Pancreas (tissue), 10 donors: ENCODE results near the gene TTLL1. TPM values are rescaled to one million over a fixed set of nuclear protein-coding genes. Genes with fewer than 3 reads are reported as not detected.

ENCODE experiments used
- ATAC-seq, 4 donors: fragments of 200-7000 bp; cut with Tn5 transposase; one replicate each; pipeline versions ENCODE4 v1.8.0 to v1.9.1; 2020; ENCODE audit warnings: mild to moderate bottlenecking in 4 of 4, moderate library complexity in 4 of 4
- DNase-seq, 6 donors: peaks; one replicate each; pipeline ENCODE4 v3.0.0-alpha.2; 2020
- FAIRE-seq: peaks from 2 replicates; lab custom pipeline; 2012; peaks lifted over from hg19 to GRCh38; lab: Jason Lieb, UNC
- H3K27ac ChIP-seq, 4 donors: fragments of 200-600 bp; sonication (generic); 1 replicate in 3 of 4; 2 replicates in 1 of 4; pipeline versions ENCODE4 v1.5.0 to v1.8.0; 2020
- H3K27me3 ChIP-seq, 4 donors: fragments of 200-600 bp; one replicate each; pipeline ENCODE4 v1.8.0; 2021
- H3K36me3 ChIP-seq, 3 donors: fragments of 200-600 bp; sonication (generic) in 1 of 3; one replicate each; pipeline versions ENCODE4 v1.5.0 to v1.8.0; 2020 to 2021
- H3K4me1 ChIP-seq, 3 donors: fragments of 200-600 bp; one replicate each; pipeline ENCODE4 v1.8.0; 2021
- H3K4me3 ChIP-seq, 4 donors: fragments of 200-600 bp; sonication (generic) in 2 of 4; one replicate each; pipeline versions ENCODE4 v1.5.0 to v1.8.0; 2020 to 2021
- H3K9me3 ChIP-seq, 4 donors: fragments of 200-600 bp; one replicate each; pipeline ENCODE4 v1.8.0; 2021
- WGBS, 2 donors: extraction: QIAGEN DNeasy Blood & Tissue Kit; methylation state at CpG; one replicate each; pipeline ENCODE4 v1.1.7; 2013; 5-methylcytosine and 5-hydroxymethylcytosine counted together
- intact Hi-C, 3 donors: fragments of 100-400 bp; cut with DNase I; formaldehyde crosslinking; loops; one replicate each; pipeline versions ENCODE4 v1.11.1 to v1.14.2; 2022
- polyA plus RNA-seq, 2 donors: library from polyadenylated mRNA; stranded (reverse); fragments of 200-250 nt; gene quantifications; one replicate each; pipeline ENCODE4 v1.2.3, GENCODE V29; 2013
- total RNA-seq, 6 donors: library from RNA; stranded (reverse); fragmentation: NEBNext Ultra II Directional in 4 of 6; extraction: Animal tissue kit (Norgen Biotek cat#: 25700) in 4 of 6; gene quantifications; one replicate each; pipeline versions ENCODE4 v1.2.1 to v1.2.4, GENCODE V29; 2021 to 2023
- TF ChIP-seq, protein P1 (sequence below), 4 donors: fragments of 200-600 bp; sonication (generic) in 3 of 4; IDR thresholded peaks; one replicate each; pipeline versions ENCODE4 v1.5.0 to v1.8.0; 2021; ENCODE audit warnings: antibody characterized with exemption in 4 of 4
- donor health status: healthy with polysubstance abuse.
- donor health status: DM: no; HTN: no; CAD: no; lungs with moderate emphysema.
- donor health status: DM: no; HTN: no; CAD: no.
- donor health status: control.
- donor health status: control.
- donor health status: Bipolar disorder and iron deficiency.
- donor health status: DM: yes; HTN: yes; CAD: no.
- donor health status: DM: no; HTN: no; CAD: no.
- donor health status: DM: no; HTN: no; CAD: no.
- donor health status: DM: yes; HTN: yes; CAD: no.

TTLL1 gene
- total and polyA plus RNA-seq, 8 donors, result 1.5 to 5.1 (median 2.2) TPM

DNA sequence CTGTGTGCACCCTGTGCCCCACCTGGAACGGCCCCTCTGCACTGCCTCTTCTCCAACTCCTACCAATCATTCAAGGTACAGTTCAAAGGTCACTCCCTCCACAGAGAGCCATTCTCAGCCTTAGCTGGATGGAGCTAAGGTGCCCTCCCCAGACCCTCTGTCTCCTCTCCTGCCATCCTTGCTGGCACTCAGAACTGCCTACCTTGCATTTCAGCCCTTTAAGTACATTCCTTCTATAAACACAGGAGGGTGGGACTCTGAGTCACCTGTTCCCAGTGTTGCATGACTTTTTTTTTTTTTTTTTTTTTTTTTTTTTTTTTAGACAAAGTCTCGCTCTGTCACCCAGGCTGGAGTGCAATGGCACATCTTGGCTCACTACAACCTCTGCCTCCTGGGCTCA is 8.6 kb downstream of the TTLL1 start:
- H3K36me3 ChIP-seq, result no peaks in the 10 kb centered on the region
- no peaks in the 10 kb centered on the region for H3K27me3 ChIP-seq
- FAIRE-seq (no peak), DNase-seq (no peak), ATAC-seq (peak in 3 of 4 donors; percentile 18 to 31 (median 22))
- no peak overlapping the region for H3K4me3 ChIP-seq
- H3K27ac ChIP-seq, result no peak overlapping the region
- intact Hi-C loops, result no loop called here
- H3K4me1 ChIP-seq, result no peaks in the 10 kb centered on the region
- WGBS, 2 donors, result 79 to 83% methylated on average over 2 of the region's 2 CpGs
- TF ChIP-seq, protein P1, sequence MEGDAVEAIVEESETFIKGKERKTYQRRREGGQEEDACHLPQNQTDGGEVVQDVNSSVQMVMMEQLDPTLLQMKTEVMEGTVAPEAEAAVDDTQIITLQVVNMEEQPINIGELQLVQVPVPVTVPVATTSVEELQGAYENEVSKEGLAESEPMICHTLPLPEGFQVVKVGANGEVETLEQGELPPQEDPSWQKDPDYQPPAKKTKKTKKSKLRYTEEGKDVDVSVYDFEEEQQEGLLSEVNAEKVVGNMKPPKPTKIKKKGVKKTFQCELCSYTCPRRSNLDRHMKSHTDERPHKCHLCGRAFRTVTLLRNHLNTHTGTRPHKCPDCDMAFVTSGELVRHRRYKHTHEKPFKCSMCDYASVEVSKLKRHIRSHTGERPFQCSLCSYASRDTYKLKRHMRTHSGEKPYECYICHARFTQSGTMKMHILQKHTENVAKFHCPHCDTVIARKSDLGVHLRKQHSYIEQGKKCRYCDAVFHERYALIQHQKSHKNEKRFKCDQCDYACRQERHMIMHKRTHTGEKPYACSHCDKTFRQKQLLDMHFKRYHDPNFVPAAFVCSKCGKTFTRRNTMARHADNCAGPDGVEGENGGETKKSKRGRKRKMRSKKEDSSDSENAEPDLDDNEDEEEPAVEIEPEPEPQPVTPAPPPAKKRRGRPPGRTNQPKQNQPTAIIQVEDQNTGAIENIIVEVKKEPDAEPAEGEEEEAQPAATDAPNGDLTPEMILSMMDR (IDR thresholded peaks at IDR 0.05), result no peak
- no peaks in the 10 kb centered on the region for H3K9me3 ChIP-seq

DNA sequence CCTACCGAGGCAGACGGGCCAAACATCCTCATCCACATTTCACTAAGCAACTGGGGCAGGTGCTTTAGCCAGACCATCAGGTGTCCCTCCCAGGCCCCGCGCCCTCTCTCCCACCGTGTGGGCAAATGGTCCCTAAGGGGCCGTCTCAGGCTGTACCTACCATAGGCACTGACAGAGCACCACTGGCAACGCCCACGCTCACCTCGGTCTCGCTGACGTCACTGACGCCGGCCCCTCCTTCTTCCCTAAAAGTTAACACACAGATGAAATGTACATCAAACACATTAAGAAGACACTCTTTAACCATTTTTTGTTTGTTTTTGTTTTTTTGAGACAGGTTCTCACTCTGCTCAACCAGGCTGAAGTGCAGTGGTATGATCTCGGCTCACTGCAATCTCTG is 9.4 kb downstream of the TTLL1 start:
- intact Hi-C loops, result no loop called here
- Histone ChIP-seq H3K4me3 (no peak overlapping the region), H3K36me3 (no peaks in the 10 kb centered on the region), H3K9me3 (no peaks in the 10 kb centered on the region), H3K4me1 (no peaks in the 10 kb centered on the region), H3K27ac (no peak overlapping the region), H3K27me3 (no peaks in the 10 kb centered on the region)
- no peak for FAIRE-seq
- TF ChIP-seq, protein P1 (IDR thresholded peaks at IDR 0.05), result no peak
- DNase-seq, result no peak
- WGBS, 2 donors, result 90 to 95% methylated on average over 14 of the region's 14 CpGs
- no peak for ATAC-seq

DNA sequence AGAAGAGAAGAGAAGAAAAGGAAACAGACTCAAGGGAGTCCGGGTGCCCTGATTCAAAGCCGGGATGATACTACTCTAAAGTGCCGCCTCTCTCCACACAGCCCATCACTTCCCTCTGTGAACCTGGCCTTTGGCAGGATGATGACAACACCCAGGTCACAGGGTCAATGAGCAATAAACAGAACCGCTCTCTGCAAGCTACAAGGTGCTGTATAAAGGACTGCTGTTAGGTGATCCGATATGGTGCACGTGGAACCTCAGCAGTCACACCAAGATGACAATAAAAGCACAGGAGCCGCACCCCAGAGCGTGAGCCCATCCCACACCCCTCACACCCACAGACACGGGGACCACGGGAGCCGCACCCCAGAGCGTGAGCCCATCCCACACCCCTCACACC is 10.7 kb downstream of the TTLL1 start:
- intact Hi-C loops, result no loop called here
- no peak for ATAC-seq
- no peak for FAIRE-seq
- Histone ChIP-seq H3K36me3 (no peaks in the 10 kb centered on the region), H3K27me3 (no peaks in the 10 kb centered on the region), H3K27ac (no peak overlapping the region), H3K9me3 (no peaks in the 10 kb centered on the region), H3K4me3 (no peak overlapping the region), H3K4me1 (no peaks in the 10 kb centered on the region)
- 89 to 98% methylated on average over 9 to 12 of the region's 12 CpGs for WGBS, 2 donors
- no peak for DNase-seq
- TF ChIP-seq, protein P1 (IDR thresholded peaks at IDR 0.05), result no peak

DNA sequence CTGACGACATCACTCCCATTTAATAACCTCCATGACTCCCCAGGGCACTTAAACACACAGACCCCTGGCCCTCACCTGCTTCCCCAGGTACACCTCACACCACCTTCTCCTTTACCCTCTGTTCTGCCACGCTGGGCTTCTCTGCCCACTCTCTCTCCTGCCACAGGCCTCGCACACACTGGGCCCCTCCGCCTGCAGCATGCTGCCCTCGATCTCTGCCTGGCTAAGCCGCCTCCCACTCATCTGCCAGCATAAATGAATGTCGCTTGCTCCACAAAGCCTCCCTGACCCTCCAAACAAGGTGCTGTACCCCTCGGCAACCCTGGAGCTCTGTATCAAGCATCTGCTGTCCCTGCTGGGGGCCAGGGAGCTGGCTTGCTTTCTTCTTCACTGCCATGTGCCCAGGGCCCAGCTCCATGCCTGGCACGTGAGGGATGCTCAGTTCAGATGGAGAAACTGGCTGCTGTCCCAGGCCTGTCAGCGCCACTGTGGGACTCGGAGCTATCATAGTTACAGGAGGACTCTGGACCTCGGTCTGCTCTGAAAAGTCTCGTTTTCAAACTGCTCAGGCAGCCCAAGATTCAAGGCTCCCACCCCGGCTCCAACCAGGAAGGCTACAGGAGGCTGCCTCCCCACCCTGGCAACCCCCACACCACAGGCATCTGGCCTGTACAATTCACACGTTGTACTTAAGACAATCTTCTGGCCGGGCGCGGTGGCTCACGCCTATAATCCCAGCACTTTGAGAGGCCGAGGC is 11.9 kb downstream of the TTLL1 start:
- DNase-seq (no peak), ATAC-seq (no peak), FAIRE-seq (no peak)
- 79 to 81% methylated on average over 20 of the region's 20 CpGs for WGBS, 2 donors
- TF ChIP-seq, protein P1 (IDR thresholded peaks at IDR 0.05), result no peak
- no peaks in the 10 kb centered on the region for H3K27me3 ChIP-seq
- H3K4me1 ChIP-seq, result no peaks in the 10 kb centered on the region
- intact Hi-C loops, result no loop called here
- H3K4me3 ChIP-seq, result no peak overlapping the region
- no peaks in the 10 kb centered on the region for H3K9me3 ChIP-seq
- no peaks in the 10 kb centered on the region for H3K36me3 ChIP-seq
- no peak overlapping the region for H3K27ac ChIP-seq

DNA sequence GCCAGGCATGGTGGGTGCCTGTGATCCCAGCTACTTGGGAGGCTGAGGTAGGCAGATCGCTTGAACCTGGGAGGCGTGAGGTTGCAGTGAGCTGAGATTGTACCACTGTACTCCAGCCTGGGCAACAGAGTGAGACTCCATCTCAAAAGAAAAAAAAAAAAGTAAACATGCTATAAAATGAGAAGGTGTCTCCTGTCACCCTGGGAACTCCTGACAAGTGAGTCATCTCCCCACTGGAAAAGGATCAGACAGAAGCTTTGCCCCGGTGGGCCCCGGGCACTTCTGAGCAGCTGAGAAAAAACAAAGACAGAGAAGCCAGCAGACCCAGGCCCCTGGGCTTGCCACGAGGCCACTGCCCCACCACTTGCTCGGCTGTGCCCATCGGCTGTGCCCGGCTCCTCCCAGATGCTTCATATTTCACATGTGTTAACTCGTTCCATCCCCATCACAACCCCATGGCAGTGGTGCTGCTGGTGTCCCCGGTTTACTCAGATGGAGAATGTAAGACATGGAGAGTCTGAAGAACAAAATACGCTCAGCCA is 22.3 kb downstream of the TTLL1 start:
- 83 to 85% methylated on average over 10 to 11 of the region's 11 CpGs for WGBS, 2 donors
- TF ChIP-seq, protein P1 (IDR thresholded peaks at IDR 0.05), result no peak
- DNase-seq (no peak), ATAC-seq (no peak), FAIRE-seq (no peak)
- intact Hi-C loops, result no loop called here
- Histone ChIP-seq H3K27me3 (no peaks in the 10 kb centered on the region), H3K27ac (no peak overlapping the region), H3K4me3 (no peak overlapping the region), H3K36me3 (no peaks in the 10 kb centered on the region), H3K4me1 (no peaks in the 10 kb centered on the region), H3K9me3 (no peaks in the 10 kb centered on the region)
